Activated CD8-positive, alpha-beta memory T cell treated with anti-CD3 and anti-CD28 coated beads, Interleukin-2, amount 10 ng/mL, durations not matched to agents 7 days and 5 days (primary cell): Measurements from ENCODE around the gene CADPS. TPM values are rescaled to one million over a fixed set of nuclear protein-coding genes. Genes with fewer than 3 reads are reported as not detected.

Experiments
- ATAC-seq: fragments of 150-1000 bp; cut with Tn5 transposase; one replicate; pipeline ENCODE4 v1.10.0; 2021; ENCODE audit warnings: moderate library complexity
- CTCF ChIA-PET: fragments of 350-600 bp; sonication (Branson Sonifier 250); formaldehyde crosslinking; loops from one replicate; lab custom pipeline; 2021; ENCODE audit warnings: antibody characterized with exemption; lab: Charles Lee
- DNase-seq: peaks from one replicate; pipeline ENCODE4 v3.0.0-alpha.2; 2020
- H3K27ac Mint-ChIP-seq: one replicate; pipeline ENCODE4 v1.8.0; 2021; ENCODE audit warnings: mild to moderate bottlenecking, mixed read lengths
- H3K27me3 Mint-ChIP-seq: one replicate; pipeline ENCODE4 v1.8.0; 2021; ENCODE audit warnings: mixed read lengths
- H3K36me3 Mint-ChIP-seq: one replicate; pipeline ENCODE4 v1.8.0; 2021; ENCODE audit warnings: mild to moderate bottlenecking, mixed read lengths
- H3K4me1 Mint-ChIP-seq: one replicate; pipeline ENCODE4 v1.8.0; 2021; ENCODE audit warnings: mixed read lengths
- H3K4me3 Mint-ChIP-seq: one replicate; pipeline ENCODE4 v1.8.0; 2021; ENCODE audit warnings: mild to moderate bottlenecking, moderate library complexity, mixed read lengths
- H3K9me3 Mint-ChIP-seq: one replicate; pipeline ENCODE4 v1.8.0; 2022; ENCODE audit warnings: low read depth, mixed read lengths
- total RNA-seq, 2 experiments: library from RNA; stranded (reverse); gene quantifications; one replicate each; pipeline ENCODE4 v1.2.3, GENCODE V29; 2021

Gene CADPS
- total RNA-seq, 2 experiments from 2014 or later: not detected

GRCh38 chr3:62672270-62672987 lies 202.8 kb downstream of the CADPS start:
- no peak for DNase-seq
- Mint-ChIP-seq H3K27me3 (no peaks in the 10 kb centered on the region), H3K27ac (no peak overlapping the region), H3K4me1 (no peaks in the 10 kb centered on the region), H3K4me3 (no peak overlapping the region), H3K9me3 (no peaks in the 10 kb centered on the region), H3K36me3 (no peaks in the 10 kb centered on the region)
- no peak for ATAC-seq
- CTCF ChIA-PET: no interaction called here

GRCh38 chr3:62670351-62670750 lies 204.9 kb downstream of the CADPS start:
- no peak for ATAC-seq
- H3K27ac Mint-ChIP-seq: no peak overlapping the region
- H3K9me3 Mint-ChIP-seq: no peaks in the 10 kb centered on the region
- H3K36me3 Mint-ChIP-seq: no peaks in the 10 kb centered on the region
- CTCF ChIA-PET: no interaction called here
- no peaks in the 10 kb centered on the region for H3K27me3 Mint-ChIP-seq
- no peak overlapping the region for H3K4me3 Mint-ChIP-seq
- H3K4me1 Mint-ChIP-seq: no peaks in the 10 kb centered on the region
- DNase-seq: no peak

GRCh38 chr3:62669161-62669560 lies 206.1 kb downstream of the CADPS start:
- no peaks in the 10 kb centered on the region for H3K36me3 Mint-ChIP-seq
- CTCF ChIA-PET: no interaction called here
- DNase-seq (no peak), ATAC-seq (no peak)
- no peaks in the 10 kb centered on the region for H3K9me3 Mint-ChIP-seq
- H3K4me3 Mint-ChIP-seq: no peak overlapping the region
- no peaks in the 10 kb centered on the region for H3K4me1 Mint-ChIP-seq
- H3K27ac Mint-ChIP-seq: no peak overlapping the region
- H3K27me3 Mint-ChIP-seq: no peaks in the 10 kb centered on the region

- H3K27me3 Mint-ChIP-seq: no peaks in the 10 kb centered on the region
- no peaks in the 10 kb centered on the region for H3K4me1 Mint-ChIP-seq
- no peak overlapping the region for H3K27ac Mint-ChIP-seq
- DNase-seq: no peak
- H3K4me3 Mint-ChIP-seq: no peak overlapping the region
- CTCF ChIA-PET: no interaction called here
- no peaks in the 10 kb centered on the region for H3K36me3 Mint-ChIP-seq
- no peaks in the 10 kb centered on the region for H3K9me3 Mint-ChIP-seq
- ATAC-seq: no peak
Measured at GRCh38 chr3:62667714-62668113, 207.5 kb downstream of the CADPS start.

GRCh38 chr3:62665627-62666437 lies 209.4 kb downstream of the CADPS start:
- peak; percentile 40 for DNase-seq
- ATAC-seq: no peak
- no peak overlapping the region for H3K4me3 Mint-ChIP-seq
- no peaks in the 10 kb centered on the region for H3K36me3 Mint-ChIP-seq
- no peaks in the 10 kb centered on the region for H3K27me3 Mint-ChIP-seq
- H3K27ac Mint-ChIP-seq: no peak overlapping the region
- H3K4me1 Mint-ChIP-seq: no peaks in the 10 kb centered on the region
- CTCF ChIA-PET: no interaction called here
- no peaks in the 10 kb centered on the region for H3K9me3 Mint-ChIP-seq

GRCh38 chr3:62662677-62663076 lies 212.5 kb downstream of the CADPS start:
- no peaks in the 10 kb centered on the region for H3K36me3 Mint-ChIP-seq
- no peaks in the 10 kb centered on the region for H3K27me3 Mint-ChIP-seq
- no peak overlapping the region for H3K27ac Mint-ChIP-seq
- H3K4me1 Mint-ChIP-seq: no peaks in the 10 kb centered on the region
- CTCF ChIA-PET: no interaction called here
- no peak for DNase-seq
- no peak for ATAC-seq
- H3K4me3 Mint-ChIP-seq: no peak overlapping the region
- no peaks in the 10 kb centered on the region for H3K9me3 Mint-ChIP-seq

GRCh38 chr3:62659660-62660059 lies 215.6 kb downstream of the CADPS start:
- no peaks in the 10 kb centered on the region for H3K36me3 Mint-ChIP-seq
- no peaks in the 10 kb centered on the region for H3K27me3 Mint-ChIP-seq
- no peaks in the 10 kb centered on the region for H3K9me3 Mint-ChIP-seq
- H3K4me1 Mint-ChIP-seq: no peaks in the 10 kb centered on the region
- DNase-seq (no peak), ATAC-seq (no peak)
- CTCF ChIA-PET: no interaction called here
- H3K4me3 Mint-ChIP-seq: no peak overlapping the region
- no peak overlapping the region for H3K27ac Mint-ChIP-seq

- H3K9me3 Mint-ChIP-seq: no peaks in the 10 kb centered on the region
- no peak for ATAC-seq
- no peak overlapping the region for H3K27ac Mint-ChIP-seq
- no peak overlapping the region for H3K4me3 Mint-ChIP-seq
- H3K27me3 Mint-ChIP-seq: no peaks in the 10 kb centered on the region
- no peaks in the 10 kb centered on the region for H3K36me3 Mint-ChIP-seq
- no peak for DNase-seq
- CTCF ChIA-PET: no interaction called here
- H3K4me1 Mint-ChIP-seq: no peaks in the 10 kb centered on the region
Measured at GRCh38 chr3:62655691-62656063, 219.5 kb downstream of the CADPS start.

GRCh38 chr3:62655056-62655690 lies 220.0 kb downstream of the CADPS start:
- H3K4me1 Mint-ChIP-seq: no peaks in the 10 kb centered on the region
- H3K27me3 Mint-ChIP-seq: no peaks in the 10 kb centered on the region
- H3K27ac Mint-ChIP-seq: no peak overlapping the region
- DNase-seq (no peak), ATAC-seq (no peak)
- no peaks in the 10 kb centered on the region for H3K36me3 Mint-ChIP-seq
- H3K4me3 Mint-ChIP-seq: no peak overlapping the region
- H3K9me3 Mint-ChIP-seq: no peaks in the 10 kb centered on the region
- CTCF ChIA-PET: no interaction called here

GRCh38 chr3:62653796-62654195 lies 221.4 kb downstream of the CADPS start:
- no peak for ATAC-seq
- no peaks in the 10 kb centered on the region for H3K9me3 Mint-ChIP-seq
- DNase-seq: no peak
- H3K4me3 Mint-ChIP-seq: no peak overlapping the region
- no peak overlapping the region for H3K27ac Mint-ChIP-seq
- no peaks in the 10 kb centered on the region for H3K36me3 Mint-ChIP-seq
- CTCF ChIA-PET: no interaction called here
- H3K4me1 Mint-ChIP-seq: no peaks in the 10 kb centered on the region
- no peaks in the 10 kb centered on the region for H3K27me3 Mint-ChIP-seq

GRCh38 chr3:62647711-62648110 lies 227.5 kb downstream of the CADPS start:
- DNase-seq: no peak
- no peak for ATAC-seq
- Mint-ChIP-seq H3K9me3 (no peaks in the 10 kb centered on the region), H3K4me3 (no peak overlapping the region), H3K36me3 (no peaks in the 10 kb centered on the region), H3K4me1 (peaks cover 6% of the 10 kb centered on the region), H3K27ac (no peak overlapping the region), H3K27me3 (no peaks in the 10 kb centered on the region)
- CTCF ChIA-PET: no interaction called here

- ATAC-seq (no peak), DNase-seq (no peak)
- Mint-ChIP-seq H3K27ac (no peak overlapping the region), H3K36me3 (no peaks in the 10 kb centered on the region), H3K27me3 (no peaks in the 10 kb centered on the region), H3K4me1 (peaks cover 6% of the 10 kb centered on the region), H3K4me3 (no peak overlapping the region), H3K9me3 (no peaks in the 10 kb centered on the region)
- CTCF ChIA-PET: no interaction called here
Measured at GRCh38 chr3:62644493-62644892, 230.7 kb downstream of the CADPS start.

GRCh38 chr3:62638316-62638715 lies 236.9 kb downstream of the CADPS start:
- Mint-ChIP-seq H3K9me3 (no peaks in the 10 kb centered on the region), H3K27ac (no peak overlapping the region), H3K4me3 (no peak overlapping the region), H3K36me3 (no peaks in the 10 kb centered on the region), H3K27me3 (no peaks in the 10 kb centered on the region), H3K4me1 (no peaks in the 10 kb centered on the region)
- CTCF ChIA-PET: no interaction called here
- DNase-seq (no peak), ATAC-seq (no peak)
